Measurements from ENCODE around the gene KIZ. TPM values are rescaled to one million over a fixed set of nuclear protein-coding genes. Genes with fewer than 3 reads are reported as not detected.
"Not testable (repeated sequence)": the region's sequence is repeated elsewhere in the genome, so short reads cannot be mapped to it uniquely, and the experiment has no call there.

KIZ gene
- total and polyA plus RNA-seq, 2 experiments from 2014 or later, result 11.0 to 55.4 TPM

DNA sequence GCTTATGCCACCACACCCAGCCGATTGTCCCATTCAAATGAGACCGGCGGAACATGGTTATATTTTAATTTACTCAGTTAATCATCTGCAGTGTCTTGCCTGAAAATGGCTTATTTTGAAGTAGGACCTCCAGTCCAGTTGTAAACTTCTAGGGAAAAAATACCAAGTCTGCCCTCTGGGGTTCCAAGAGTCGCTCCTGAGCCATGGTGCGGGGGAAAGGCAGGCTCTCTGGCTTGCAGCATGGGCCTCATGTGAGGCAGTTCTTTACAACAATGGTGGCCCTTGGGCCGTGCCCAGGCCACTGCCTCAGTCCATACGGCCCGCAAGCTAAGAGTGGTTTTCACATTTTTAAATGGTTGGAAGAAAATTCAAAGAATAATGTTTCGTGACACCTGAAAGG is 114.5 kb downstream of the KIZ start:
- Histone ChIP-seq H3K27ac (no peak overlapping the region), H3K36me3 (no peaks in the 10 kb centered on the region), H3K4me3 (no peak overlapping the region), H3K9me3 (ENCODE audit: low read depth) (no peaks in the 10 kb centered on the region), H3K27me3 (no peaks in the 10 kb centered on the region), H3K4me1 (ENCODE audit: low read depth) (no peaks in the 10 kb centered on the region)
- TF ChIP-seq, protein P1, sequence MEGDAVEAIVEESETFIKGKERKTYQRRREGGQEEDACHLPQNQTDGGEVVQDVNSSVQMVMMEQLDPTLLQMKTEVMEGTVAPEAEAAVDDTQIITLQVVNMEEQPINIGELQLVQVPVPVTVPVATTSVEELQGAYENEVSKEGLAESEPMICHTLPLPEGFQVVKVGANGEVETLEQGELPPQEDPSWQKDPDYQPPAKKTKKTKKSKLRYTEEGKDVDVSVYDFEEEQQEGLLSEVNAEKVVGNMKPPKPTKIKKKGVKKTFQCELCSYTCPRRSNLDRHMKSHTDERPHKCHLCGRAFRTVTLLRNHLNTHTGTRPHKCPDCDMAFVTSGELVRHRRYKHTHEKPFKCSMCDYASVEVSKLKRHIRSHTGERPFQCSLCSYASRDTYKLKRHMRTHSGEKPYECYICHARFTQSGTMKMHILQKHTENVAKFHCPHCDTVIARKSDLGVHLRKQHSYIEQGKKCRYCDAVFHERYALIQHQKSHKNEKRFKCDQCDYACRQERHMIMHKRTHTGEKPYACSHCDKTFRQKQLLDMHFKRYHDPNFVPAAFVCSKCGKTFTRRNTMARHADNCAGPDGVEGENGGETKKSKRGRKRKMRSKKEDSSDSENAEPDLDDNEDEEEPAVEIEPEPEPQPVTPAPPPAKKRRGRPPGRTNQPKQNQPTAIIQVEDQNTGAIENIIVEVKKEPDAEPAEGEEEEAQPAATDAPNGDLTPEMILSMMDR (IDR thresholded peaks at IDR 0.05; ENCODE audit: low read depth, low read length), result no peak
- peak in 1 of 2 donors; percentile 15 for DNase-seq (ENCODE audit: low read depth in 1 of 2, low spot score in 1 of 2)

DNA sequence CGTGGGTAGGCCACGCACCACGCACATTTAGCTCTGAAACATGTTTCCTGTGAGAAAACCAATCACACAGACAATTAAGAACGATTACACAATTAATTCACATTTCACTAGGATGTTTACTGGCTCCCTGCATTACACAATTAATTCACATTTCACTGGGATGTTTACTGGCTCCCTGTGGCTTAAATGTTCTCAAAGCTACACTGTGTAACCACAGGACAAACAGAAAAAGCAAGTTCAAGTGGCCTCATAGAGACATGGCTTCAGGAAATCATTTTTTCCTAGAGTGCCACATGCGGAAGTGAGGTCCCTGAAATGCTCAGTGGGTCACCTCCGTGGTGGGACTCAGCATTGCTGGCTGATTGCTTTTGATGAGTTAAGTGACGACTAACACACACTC is 115.5 kb downstream of the KIZ start:
- no peaks in the 10 kb centered on the region for H3K36me3 ChIP-seq
- H3K27me3 ChIP-seq, result no peaks in the 10 kb centered on the region
- H3K27ac ChIP-seq, result no peak overlapping the region
- H3K4me3 ChIP-seq, result no peak overlapping the region
- no peak for DNase-seq (ENCODE audit: low read depth in 1 of 2, low spot score in 1 of 2)
- no peaks in the 10 kb centered on the region for H3K4me1 ChIP-seq (ENCODE audit: low read depth)
- no peaks in the 10 kb centered on the region for H3K9me3 ChIP-seq (ENCODE audit: low read depth)
- TF ChIP-seq, protein P1 (IDR thresholded peaks at IDR 0.05; ENCODE audit: low read depth, low read length), result no peak

DNA sequence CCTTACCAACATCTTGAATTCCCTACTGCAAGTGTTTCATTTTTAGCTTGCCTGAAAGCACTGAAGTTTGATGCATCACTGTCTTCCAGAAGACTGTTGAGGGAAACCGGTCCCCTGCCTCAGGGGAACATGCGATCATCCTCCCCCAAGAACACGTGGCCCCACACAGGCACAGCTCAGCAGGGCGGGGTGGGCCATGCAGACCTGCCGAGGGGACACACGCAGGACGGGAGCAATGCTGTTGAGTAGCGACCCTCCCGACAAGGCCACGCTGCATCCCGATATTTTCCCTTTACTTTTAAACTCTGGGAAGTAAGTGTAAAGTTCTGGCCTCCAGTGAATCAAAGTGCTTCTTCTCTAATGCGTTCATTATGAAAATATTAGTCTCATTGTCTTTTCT is 117.9 kb downstream of the KIZ start:
- Histone ChIP-seq H3K27me3 (no peaks in the 10 kb centered on the region), H3K36me3 (no peaks in the 10 kb centered on the region), H3K9me3 (ENCODE audit: low read depth) (no peaks in the 10 kb centered on the region), H3K4me3 (no peak overlapping the region), H3K27ac (no peak overlapping the region), H3K4me1 (ENCODE audit: low read depth) (no peaks in the 10 kb centered on the region)
- TF ChIP-seq, protein P1 (IDR thresholded peaks at IDR 0.05; ENCODE audit: low read depth, low read length), result no peak
- no peak for DNase-seq (ENCODE audit: low read depth in 1 of 2, low spot score in 1 of 2)

DNA sequence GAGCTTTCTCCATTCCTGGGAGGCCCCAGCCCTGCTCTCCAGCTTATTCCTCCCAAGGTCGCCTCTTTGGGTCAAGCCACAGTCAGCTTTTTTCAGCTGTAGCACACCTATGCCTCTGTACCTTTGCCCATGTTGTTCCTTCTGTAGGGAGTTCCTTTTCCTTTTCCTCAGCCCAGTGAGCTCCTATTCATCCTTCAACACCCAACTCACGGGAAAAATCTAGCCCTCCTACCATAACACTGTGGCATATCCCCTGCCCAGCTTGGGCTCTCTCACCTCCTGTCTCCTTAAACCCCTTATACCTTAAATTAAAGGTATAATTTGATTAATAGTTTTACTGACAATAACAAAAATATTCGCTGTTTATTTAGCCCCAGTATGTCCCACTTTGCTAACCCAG is 118.9 kb downstream of the KIZ start:
- TF ChIP-seq, protein P1 (IDR thresholded peaks at IDR 0.05; ENCODE audit: low read depth, low read length), result no peak
- no peaks in the 10 kb centered on the region for H3K27me3 ChIP-seq
- H3K9me3 ChIP-seq (ENCODE audit: low read depth), result no peaks in the 10 kb centered on the region
- H3K4me1 ChIP-seq (ENCODE audit: low read depth), result no peaks in the 10 kb centered on the region
- no peak overlapping the region for H3K4me3 ChIP-seq
- H3K27ac ChIP-seq, result no peak overlapping the region
- no peaks in the 10 kb centered on the region for H3K36me3 ChIP-seq
- DNase-seq (ENCODE audit: low read depth in 1 of 2, low spot score in 1 of 2), result no peak

DNA sequence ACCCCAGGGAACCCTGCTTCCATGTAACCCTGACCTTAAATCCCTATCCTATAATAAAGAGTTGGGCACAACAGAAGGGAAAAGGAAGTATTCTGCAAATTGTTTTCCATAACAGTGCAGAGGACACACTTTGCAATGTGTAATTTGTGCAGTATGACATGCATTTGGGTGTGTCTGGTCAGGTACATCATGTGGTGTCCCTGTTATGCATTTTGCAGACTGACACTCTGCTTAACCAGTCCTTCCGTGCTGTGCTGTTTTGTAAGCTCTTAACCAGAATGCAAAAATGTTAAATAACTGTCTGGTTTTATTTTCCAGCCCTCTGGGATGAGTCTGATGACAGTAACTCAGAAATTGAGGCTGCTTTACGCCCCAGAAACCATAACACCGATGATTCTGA is 120.3 kb downstream of the KIZ start:
- H3K27me3 ChIP-seq, result no peaks in the 10 kb centered on the region
- no peak for DNase-seq (ENCODE audit: low read depth in 1 of 2, low spot score in 1 of 2)
- no peaks in the 10 kb centered on the region for H3K36me3 ChIP-seq
- H3K9me3 ChIP-seq (ENCODE audit: low read depth), result no peaks in the 10 kb centered on the region
- no peak overlapping the region for H3K27ac ChIP-seq
- TF ChIP-seq, protein P1 (IDR thresholded peaks at IDR 0.05; ENCODE audit: low read depth, low read length), result no peak
- H3K4me3 ChIP-seq, result no peak overlapping the region
- H3K4me1 ChIP-seq (ENCODE audit: low read depth), result no peaks in the 10 kb centered on the region

DNA sequence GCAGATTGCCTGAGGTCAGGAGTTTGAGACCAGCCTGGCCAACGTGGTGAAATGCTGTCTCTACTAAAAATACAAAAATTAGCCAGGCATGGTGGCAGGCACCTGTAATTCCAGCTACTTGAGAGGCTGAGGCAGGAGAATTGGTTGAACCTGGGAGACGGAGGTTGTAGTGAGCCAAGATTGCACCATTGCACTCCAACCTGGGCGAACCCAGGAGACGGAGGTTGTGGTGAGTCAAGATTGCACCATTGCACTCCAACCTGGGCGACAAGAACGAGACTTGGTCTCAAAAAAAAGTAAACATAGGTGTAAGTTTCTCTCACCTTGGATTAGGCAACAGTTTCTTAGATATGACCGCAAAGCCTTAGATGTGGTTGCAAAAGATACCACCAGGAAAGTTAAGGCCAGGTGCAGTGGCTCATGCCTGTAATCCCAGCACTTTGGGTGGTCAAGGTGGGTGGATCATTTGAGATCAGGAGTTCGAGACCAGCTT is 121.8 kb downstream of the KIZ start:
- DNase-seq (ENCODE audit: low read depth in 1 of 2, low spot score in 1 of 2); H3K9me3 ChIP-seq (ENCODE audit: low read depth); H3K36me3 ChIP-seq; H3K4me3 ChIP-seq; H3K27me3 ChIP-seq; H3K4me1 ChIP-seq (ENCODE audit: low read depth); H3K27ac ChIP-seq: not testable (repeated sequence)

Data from cardiac muscle cell (in vitro differentiated cells and primary cell).